HG02798 (cell line): ENCODE data around the gene CLDN25.
A peak's percentile ranks its signal among the peaks of the same experiment; 100 is the strongest.

Experiments used
- ATAC-seq: cut with Tn5 transposase; IDR thresholded peaks from one replicate; pipeline ENCODE4 v1.9.1; 2021; ENCODE audit warnings: mild to moderate bottlenecking; ENCODE audit not compliant: unreplicated experiment, poor library complexity

CLDN25 gene

GRCh38 chr11:113805640-113806039 is 26.0 kb downstream of the CLDN25 start:
- no peak for ATAC-seq

GRCh38 chr11:113806406-113806805 is 26.8 kb downstream of the CLDN25 start:
- ATAC-seq: peak; percentile 71

GRCh38 chr11:113808931-113809330 is 29.3 kb downstream of the CLDN25 start:
- no peak for ATAC-seq

GRCh38 chr11:113814181-113814580 is 34.6 kb downstream of the CLDN25 start:
- no peak for ATAC-seq

GRCh38 chr11:113817162-113817561 is 37.6 kb downstream of the CLDN25 start:
- no peak for ATAC-seq

GRCh38 chr11:113817626-113818025 is 38.0 kb downstream of the CLDN25 start:
- ATAC-seq: no peak

GRCh38 chr11:113818426-113818825 is 38.8 kb downstream of the CLDN25 start:
- no peak for ATAC-seq

- ATAC-seq: no peak
Measured at GRCh38 chr11:113827477-113827876, 47.9 kb downstream of the CLDN25 start.

GRCh38 chr11:113828191-113828590 is 48.6 kb downstream of the CLDN25 start:
- ATAC-seq: no peak

- ATAC-seq: no peak
Measured at GRCh38 chr11:113829751-113830150, 50.2 kb downstream of the CLDN25 start.
